ENCODE data around the gene ASB2. TPM values are rescaled to one million over a fixed set of nuclear protein-coding genes. Genes with fewer than 3 reads are reported as not detected.

ASB2 gene, protein sequence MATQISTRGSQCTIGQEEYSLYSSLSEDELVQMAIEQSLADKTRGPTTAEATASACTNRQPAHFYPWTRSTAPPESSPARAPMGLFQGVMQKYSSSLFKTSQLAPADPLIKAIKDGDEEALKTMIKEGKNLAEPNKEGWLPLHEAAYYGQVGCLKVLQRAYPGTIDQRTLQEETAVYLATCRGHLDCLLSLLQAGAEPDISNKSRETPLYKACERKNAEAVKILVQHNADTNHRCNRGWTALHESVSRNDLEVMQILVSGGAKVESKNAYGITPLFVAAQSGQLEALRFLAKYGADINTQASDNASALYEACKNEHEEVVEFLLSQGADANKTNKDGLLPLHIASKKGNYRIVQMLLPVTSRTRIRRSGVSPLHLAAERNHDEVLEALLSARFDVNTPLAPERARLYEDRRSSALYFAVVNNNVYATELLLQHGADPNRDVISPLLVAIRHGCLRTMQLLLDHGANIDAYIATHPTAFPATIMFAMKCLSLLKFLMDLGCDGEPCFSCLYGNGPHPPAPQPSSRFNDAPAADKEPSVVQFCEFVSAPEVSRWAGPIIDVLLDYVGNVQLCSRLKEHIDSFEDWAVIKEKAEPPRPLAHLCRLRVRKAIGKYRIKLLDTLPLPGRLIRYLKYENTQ
- polyA plus RNA-seq (ENCODE audit: insufficient read length in 12 of 12), result 10 to 100 TPM in 11 of 12 donors, not detected in 1; 10.5 to 37.9 (median 26.4) TPM
- long read RNA-seq, donor 1, transcript ASB2-203 (10 exons, 2,842 nt), result major isoform, 5 of 7 reads
- long read RNA-seq, donor 1, partial matches to known transcripts, result 0 of 7 reads
- long read RNA-seq, donor 1, other reads (novel, unspliced or antisense), result 0 of 7 reads
- long read RNA-seq, donor 2, transcript ASB2-201 (8 exons, 2,743 nt), result major isoform, 6 of 7 reads
- long read RNA-seq, donor 2, partial matches to known transcripts, result 0 of 7 reads
- long read RNA-seq, donor 2, other reads (novel, unspliced or antisense), result 0 of 7 reads
- long read RNA-seq, donor 3, partial matches to known transcripts, result 0 of 5 reads
- long read RNA-seq, donor 3, other reads (novel, unspliced or antisense), result 0 of 5 reads
- long read RNA-seq, donor 4, partial matches to known transcripts, result 0 of 2 reads
- long read RNA-seq, donor 4, other reads (novel, unspliced or antisense), result 0 of 2 reads
- long read RNA-seq, donor 5, transcript ASB2-201 (8 exons, 2,743 nt), result major isoform, 5 of 14 reads
- long read RNA-seq, donor 5, partial matches to known transcripts, result 5 of 14 reads
- long read RNA-seq, donor 5, other reads (novel, unspliced or antisense), result 0 of 14 reads
- long read RNA-seq, donor 6, partial matches to known transcripts, result 0 of 6 reads
- long read RNA-seq, donor 6, other reads (novel, unspliced or antisense), result 0 of 6 reads
- long read RNA-seq, donor 7, partial matches to known transcripts, result 0 of 4 reads
- long read RNA-seq, donor 7, other reads (novel, unspliced or antisense), result 0 of 4 reads
- long read RNA-seq, donor 8, transcript ASB2-201 (8 exons, 2,743 nt), result major isoform, 7 of 18 reads
- long read RNA-seq, donor 8, partial matches to known transcripts, result 7 of 18 reads
- long read RNA-seq, donor 8, other reads (novel, unspliced or antisense), result 0 of 18 reads
- long read RNA-seq, donor 9, partial matches to known transcripts, result 0 of 4 reads
- long read RNA-seq, donor 9, other reads (novel, unspliced or antisense), result 0 of 4 reads
- long read RNA-seq, donor 10, transcript ASB2-201 (8 exons, 2,743 nt), result major isoform, 11 of 13 reads
- long read RNA-seq, donor 10, partial matches to known transcripts, result 0 of 13 reads
- long read RNA-seq, donor 10, other reads (novel, unspliced or antisense), result 0 of 13 reads
- long read RNA-seq, donor 11, transcript ASB2-201 (8 exons, 2,743 nt), result major isoform, 5 of 6 reads
- long read RNA-seq, donor 11, partial matches to known transcripts, result 0 of 6 reads
- long read RNA-seq, donor 11, other reads (novel, unspliced or antisense), result 0 of 6 reads

DNA sequence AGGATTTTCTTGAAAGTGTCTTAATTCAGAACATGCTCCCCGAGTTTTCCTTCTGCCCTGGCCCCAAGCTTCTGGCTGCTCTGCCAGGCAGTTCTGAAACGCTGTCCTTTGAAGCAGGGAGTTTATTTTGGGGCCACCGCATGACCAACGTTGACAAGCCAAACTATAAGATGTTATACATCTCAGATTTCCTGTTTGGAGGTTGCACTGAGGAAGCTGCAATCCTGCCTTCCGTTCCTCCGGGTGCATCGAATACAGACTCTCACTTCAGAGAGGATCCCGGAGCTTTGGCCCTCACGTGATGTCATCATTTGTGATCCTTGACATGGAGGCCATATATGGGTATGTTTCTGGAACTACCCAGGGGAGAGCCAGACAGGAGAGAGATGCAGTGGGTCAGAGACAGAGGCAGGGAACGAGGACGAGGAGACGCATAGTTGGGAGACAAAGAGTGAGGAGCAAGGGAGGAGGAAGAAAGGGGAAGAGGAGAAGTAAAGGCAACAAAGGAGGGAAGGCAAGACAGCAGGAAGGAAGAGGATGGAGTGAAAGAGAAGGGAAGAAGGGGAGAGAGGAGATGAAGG lies at the start of gene ASB2:
TSS of gene ASB2 (minus strand) at position 94 of the 581 bp plus-strand sequence. CDS start 12,031 bp downstream, outside the sequence.
- DNase-seq, result no peak

DNA sequence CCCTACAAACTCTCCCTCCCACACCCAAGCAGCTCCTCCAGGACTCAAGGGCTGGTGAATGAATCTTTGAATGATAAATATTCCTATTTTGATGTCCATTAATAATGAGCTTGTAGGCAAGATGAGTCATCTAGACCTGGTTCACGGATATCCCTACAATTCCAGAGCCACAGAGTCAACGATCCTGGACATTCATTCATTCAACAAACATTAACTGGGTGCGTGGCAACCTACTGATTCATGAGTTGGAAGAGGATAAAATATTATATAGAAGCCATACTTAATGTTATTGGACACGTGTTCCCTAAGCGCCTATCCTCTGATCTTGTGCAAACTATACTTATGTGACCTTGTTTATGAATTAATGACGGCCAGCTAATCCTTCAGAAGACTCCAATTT lies 49.4 kb upstream of the ASB2 start:
- DNase-seq, result no peak

DNA sequence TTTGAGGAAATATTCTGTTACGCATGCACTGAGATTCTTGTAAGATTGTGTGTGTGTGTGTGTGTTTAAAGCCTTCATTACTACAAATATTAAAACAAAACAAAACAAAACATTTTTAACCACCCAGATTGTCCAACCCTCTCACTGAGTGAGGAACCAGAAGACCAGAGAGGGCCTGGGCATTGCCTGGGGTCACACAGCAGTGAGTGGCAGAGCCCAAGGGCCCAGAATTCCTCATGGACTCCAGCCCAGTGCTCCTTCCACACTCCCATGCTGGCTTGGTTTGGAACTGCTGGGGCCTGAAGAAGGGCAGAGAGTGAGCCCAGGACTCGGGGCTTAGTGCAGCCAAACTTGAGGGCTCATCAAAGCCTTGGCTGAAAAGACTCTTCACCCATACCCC lies 48.2 kb upstream of the ASB2 start:
- DNase-seq, result no peak

DNA sequence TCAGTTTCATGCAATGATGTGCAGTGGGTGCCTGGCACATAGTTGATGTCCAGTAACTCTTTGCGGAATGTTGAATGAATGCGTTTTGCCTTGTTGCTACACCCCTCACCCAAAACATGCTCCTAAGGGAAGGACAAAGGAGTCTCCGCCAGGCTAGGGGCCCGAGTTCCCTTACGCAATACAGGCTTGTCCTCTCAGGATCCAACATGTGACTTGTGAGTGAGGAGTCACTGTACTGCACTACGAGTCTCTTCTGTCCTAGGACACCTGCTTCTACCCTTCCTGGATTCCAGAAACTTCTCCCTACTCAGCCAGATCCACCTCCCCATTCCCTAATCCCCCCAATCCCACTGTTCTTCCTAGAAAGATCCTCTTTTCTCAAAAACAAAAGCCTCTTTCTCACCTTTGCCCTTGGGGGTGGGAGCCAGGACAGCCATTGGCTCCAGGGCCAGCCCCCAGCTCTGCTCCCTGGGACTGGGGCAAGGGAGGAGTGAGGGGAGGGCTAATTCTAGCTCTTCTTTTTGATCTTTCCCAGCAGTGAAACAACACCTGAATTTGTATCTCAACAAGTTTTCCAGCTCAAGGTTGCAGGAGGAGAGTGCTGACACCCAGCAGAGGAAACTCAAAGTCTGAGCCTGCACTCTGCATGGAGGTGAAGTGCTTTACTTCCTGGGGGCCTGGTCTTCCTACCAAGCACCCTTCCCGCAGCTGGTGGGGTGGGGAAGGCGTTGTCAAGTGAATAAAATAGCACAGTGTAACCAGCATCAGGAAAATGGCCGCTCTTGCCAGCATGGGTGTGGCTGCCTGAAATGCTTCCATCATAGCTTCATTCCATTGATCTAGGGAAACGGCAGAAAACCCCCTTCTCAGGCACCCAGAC lies 46.4 kb upstream of the ASB2 start:
- DNase-seq, result no peak

DNA sequence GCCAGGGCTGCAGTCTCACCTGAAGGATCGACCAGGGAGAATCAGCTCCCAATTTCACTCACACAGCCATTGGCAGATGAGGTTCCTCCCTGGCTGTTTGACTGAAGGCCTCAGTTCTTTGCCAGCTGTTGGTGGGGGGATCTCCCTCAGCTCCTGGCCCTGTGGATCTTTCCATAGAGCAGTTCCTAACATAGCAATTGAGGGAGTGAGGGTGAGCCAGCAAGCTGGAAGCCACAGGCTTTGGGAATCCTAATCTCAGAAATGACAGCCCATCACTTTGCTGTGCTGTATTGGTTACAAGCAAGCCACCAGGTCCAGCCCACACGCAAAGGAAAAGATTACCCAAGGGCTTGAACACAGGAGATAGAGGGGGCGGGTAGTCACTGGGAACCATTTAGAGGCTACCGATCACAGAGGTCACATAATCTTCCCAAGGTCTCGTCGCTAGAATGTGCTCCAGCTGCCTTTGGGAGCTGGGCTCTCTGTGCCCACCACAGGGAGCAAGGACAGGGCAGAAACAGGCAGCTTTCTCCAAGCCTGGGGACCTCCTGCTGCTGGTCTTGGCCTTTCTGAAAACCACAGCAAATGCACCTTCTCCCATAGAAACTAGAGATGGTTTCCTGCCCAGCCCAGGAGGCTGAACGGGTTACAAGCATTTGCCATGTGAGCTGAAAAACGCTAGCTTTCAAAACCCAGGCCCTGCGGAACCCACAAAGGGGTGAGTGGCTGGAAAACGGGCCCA lies 45.2 kb upstream of the ASB2 start:
- DNase-seq, result no peak

DNA sequence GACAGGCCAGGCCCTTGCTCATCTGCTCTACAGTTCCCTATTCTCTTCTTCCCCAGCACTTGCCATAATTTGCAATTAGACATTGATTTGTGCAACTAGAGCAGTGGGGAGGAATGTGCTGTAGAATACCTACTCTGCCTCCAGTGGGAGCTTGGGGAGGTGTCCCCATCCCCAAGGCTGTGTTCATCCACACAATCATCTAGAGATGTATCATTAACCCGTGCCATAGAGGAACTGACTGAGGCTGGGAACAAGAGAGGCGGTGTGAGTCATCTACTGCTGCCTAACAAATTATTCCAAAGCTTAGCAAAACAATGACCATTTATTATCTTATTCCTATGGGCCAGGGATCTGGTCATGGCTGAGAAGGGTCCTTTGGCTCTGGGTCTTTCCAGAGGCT lies 44.6 kb upstream of the ASB2 start:
- DNase-seq, result no peak

DNA sequence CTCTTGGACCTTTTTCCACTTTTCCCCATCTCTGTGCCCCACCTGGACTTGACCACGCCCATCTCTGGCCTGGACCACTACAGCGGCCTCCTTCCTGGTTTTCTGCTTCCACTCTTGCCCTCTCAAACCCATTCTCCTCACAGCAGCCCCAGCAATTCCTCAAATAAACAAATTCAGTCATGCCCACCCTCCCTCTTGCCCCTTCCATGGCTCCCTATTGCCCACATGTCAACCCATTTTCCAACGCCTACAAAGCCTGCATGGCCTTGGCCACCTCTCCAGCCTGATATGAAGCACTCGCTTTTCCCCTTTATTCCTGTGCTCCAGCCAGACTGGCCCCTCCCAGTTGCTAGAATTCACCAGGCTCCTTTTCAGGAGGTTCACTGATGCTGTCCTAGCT lies 43.9 kb upstream of the ASB2 start:
- no peak for DNase-seq

DNA sequence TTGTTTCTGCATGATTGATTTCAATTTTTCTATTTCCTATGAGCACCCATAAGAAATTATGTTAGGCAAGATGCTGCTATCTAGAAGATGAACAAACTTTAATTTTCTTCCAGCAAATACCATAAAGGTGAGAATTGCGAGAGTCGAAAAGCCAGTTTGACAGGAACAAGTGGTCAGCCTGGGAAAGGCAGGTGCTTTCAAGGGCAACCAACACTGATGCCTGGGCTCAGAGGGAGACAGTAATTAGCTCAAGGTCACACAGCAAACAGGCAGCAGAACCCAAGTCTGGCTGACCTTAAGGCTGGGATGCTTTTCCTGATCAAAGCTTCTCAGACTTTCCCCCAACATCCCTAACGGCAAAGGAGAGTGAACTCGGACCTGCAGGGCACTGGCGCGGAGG lies 43.0 kb upstream of the ASB2 start:
- DNase-seq, result no peak

DNA sequence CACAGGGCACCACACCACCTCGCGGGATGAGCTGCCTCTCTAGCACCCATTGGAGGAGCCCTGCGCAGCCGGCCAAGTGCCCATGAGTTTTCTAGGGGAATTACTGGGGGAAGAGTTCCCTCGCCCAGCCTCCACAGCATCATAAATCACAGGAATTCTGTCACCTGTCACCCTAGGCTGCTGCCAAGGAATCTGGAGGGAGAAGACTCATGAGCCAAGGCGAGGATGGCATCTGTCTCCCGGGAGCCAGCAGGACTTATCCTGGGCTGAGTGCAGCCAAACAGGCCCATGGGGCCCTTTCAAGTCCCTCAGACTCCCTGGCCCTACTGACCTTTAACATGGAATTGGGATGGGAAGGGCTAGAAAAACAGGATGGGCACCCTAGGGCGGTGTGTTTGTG lies 41.9 kb upstream of the ASB2 start:
- no peak for DNase-seq

DNA sequence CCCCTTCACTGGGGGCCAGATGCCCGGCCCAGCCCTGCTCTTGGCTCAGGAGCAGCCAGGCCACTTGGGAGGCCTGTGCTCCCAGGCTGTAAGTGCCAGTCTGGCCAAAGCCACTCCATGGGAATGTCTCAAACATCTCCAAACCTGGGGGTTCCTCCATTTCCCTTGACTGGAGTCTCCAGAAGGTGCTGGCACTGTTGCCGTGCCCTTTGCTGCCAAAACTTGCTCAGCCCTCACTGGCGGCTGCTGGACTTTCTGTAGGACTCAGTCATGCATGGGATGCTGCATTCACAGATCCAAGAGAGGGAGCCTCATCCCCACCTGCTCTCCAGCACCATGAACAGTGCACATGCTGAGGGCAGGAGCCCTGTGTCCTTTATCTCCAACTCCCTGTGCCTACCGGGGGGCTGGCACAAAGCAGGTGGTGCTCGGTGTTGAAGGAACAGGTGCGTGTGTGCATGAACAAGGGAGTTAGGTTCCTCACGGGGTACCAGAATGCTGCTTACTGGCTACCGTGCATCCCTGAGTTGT lies 40.1 kb upstream of the ASB2 start:
- no peak for DNase-seq

DNA sequence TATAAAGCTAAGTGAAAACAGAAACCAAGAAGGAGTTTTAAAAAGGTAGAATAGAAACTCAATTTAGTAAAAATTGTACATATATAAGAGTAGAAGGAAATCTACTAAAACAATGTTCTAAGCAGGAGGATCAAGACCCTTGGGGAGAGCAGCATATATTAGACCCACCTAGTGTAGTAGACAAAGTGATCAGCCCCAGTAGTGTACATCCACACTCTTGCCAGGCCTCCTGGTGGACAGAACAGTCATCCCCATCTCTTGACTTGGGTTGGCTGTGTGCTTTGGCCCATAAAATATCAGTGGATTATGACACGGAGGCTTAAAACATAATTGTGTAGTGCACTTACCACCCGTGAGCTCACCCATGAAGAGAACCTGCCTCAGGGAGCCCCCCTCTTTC lies 38.9 kb upstream of the ASB2 start:
- DNase-seq, result no peak

DNA sequence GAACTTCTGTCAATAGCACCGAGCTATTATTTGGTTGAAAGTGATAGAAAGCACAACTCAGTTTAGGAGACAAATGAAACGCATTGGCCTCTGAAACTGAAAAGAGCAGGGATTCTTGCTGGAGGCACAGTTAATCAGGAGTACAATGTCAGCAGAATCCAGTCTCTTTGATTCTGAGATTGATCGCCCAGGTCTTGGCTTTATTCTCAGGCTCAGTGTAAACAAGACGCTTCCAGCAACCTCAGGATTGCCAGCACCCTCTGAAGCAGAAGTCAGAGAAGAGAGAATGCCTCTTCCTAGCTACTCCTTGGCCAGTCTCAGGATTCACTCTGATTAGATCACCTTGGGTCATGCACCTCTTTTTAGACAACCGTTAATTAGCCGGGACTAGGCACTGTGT lies 38.0 kb upstream of the ASB2 start:
- DNase-seq, result no peak

DNA sequence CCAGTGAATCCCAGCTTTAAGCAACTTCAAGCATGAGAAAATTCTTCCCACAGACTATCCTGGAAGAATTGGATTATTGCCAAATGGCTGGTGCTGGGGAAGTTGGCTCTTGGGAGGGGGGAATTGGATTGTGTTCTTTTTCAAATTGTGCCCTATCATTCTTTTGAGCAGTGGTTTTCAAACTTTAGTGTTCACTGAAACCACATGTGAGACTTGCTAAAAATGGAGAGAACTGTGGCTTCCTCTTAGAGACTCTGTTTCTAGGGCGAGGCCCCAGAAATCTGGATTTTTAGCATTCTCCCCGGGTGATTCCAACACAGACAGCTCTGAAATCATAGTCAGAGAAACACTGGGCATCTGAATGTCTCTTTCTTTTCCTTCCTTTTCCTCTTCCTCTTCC lies 35.4 kb upstream of the ASB2 start:
- DNase-seq, result no peak

DNA sequence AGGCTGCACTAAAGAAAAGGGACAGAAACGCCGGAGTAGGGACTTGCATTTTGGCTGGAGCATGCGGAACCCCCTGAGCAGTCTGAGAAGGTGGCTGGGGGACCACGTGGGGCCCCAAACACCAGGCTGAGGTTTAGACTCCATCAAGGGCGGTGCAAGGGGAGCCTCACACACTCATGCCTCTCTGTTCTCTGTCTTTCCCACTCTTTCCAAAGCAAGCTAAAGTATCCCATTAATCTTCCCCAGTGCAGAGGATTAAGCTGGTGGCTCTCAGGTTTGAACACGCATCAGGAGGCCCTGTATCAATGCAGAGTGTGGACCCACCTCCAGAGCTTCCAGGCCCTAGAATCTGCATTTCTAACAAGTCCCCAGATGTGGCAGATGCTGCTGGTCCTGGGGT lies 34.3 kb upstream of the ASB2 start:
- no peak for DNase-seq

DNA sequence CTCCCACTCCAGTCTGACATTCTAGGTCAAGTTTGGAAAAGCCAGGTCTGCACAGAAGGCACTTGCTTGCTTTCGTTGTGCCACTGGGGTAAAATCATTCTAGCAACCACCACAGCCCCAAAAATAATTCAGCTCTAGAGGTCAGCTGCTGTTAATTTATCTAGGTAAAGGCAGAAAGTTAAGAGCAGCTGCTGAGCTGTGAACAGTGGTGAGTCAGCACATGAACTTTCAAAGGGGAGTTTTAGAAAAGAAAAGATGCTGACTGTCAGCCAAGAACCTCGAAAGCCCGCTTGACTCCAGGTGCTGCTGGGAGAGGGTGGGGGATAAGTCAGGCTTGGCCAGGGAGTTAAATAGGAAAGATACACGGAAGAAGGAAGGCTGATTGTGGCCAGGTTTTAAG lies 33.4 kb upstream of the ASB2 start:
- DNase-seq, result no peak

DNA sequence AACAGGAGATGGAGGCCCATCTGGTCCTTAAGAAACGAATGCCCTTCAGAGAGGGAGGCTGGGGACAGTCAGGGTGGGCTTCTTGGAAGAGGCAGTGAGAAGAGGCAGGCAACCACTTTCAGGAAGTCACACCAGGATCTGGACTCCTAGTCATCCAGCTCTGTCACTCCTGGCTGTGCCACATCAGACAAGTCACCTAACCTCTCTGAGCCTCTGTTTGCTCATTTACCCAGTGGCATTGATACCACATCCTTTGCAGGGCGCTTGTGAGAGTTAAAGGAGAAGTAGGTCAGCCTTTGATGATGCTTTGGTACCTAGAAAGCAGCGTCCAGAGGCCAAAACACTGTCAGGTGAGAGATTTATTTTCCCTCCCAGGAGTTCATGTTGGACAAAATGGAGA lies 31.9 kb upstream of the ASB2 start:
- DNase-seq, result no peak

DNA sequence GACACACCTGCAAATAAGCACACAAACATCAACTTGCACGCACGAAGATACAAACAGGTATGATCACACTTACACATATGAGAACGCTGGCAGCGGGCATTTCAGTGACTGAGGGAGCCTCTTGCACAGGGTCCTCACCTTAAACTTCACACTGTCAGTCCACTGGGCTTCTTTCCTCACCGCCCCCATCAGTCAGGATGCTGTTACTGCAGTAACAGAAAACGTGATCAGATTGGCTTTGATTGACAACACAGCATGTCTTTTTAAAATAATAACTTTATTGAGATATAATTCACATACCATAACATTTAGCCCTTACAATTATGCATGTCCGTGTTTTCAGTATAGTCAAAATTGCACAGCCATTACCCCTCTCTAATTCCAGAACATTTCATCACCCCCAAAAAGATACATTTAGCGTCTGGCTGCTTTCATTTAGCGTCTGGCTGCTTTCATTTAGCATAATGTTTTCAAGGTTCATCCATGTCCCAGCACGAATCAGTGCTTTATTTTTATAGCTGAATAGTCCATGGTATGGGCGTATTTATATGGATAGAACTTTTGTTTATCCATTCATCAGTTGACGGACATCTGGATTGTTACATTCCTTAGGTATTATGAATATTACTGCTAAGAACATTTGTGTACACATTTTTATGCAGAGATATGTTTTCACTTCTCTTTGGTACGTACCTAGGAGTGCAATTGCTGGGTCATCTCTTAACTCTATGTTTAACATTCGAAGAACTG lies 29.1 kb upstream of the ASB2 start:
- DNase-seq, result no peak

DNA sequence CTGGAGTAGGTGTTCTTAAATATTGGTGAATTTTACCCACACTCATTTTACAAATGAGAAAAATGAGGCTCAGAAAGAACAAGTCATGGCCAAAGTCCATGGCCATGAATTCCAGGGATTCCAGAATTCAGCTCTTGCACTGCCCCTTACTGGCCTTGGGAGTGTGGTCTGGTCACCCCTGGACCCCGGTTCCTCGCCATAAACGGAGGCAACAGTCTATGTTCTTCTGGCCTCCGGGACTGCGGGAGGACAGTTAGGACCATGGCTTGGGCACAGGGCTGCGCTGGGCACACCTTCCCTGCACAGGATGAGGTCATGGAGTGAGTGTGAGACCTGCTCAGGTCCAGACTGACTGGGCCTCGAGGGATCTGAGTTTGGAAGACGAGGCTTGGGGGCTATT lies 27.6 kb upstream of the ASB2 start:
- no peak for DNase-seq

Measured in muscle of arm (tissue), 14 donors.